Measurements from ENCODE around the gene NSD2.

Gene NSD2

GRCh38 chr4:1851575-1852410 lies 19.4 kb upstream of the NSD2 start:
- no peak overlapping the region for H3K4me3 ChIP-seq
- H3K4me1 ChIP-seq, result peaks cover 3% of the 10 kb centered on the region; the same call in 1 of the 2 replicates
- in situ Hi-C loops (cut with MboI; ENCODE audit: low sequenced_read_pairs), result no loop called here
- no peaks in the 10 kb centered on the region for H3K27me3 ChIP-seq (ENCODE audit: low read depth)
- H3K9me3 ChIP-seq, result no peaks in the 10 kb centered on the region
- peaks cover 24% of the 10 kb centered on the region for H3K36me3 ChIP-seq (replicated peaks)
- no peak for DNase-seq (ENCODE audit: low spot score in 2 of 2)

- H3K4me1 ChIP-seq, result peaks cover 3% of the 10 kb centered on the region; the same call in 1 of the 2 replicates
- DNase-seq (ENCODE audit: low spot score in 2 of 2), result no peak
- H3K4me3 ChIP-seq, result no peak overlapping the region
- no peaks in the 10 kb centered on the region for H3K27me3 ChIP-seq (ENCODE audit: low read depth)
- in situ Hi-C loops (cut with MboI; ENCODE audit: low sequenced_read_pairs), result no loop called here
- peaks cover 16% of the 10 kb centered on the region for H3K36me3 ChIP-seq (replicated peaks)
- H3K9me3 ChIP-seq, result no peaks in the 10 kb centered on the region
Measured at GRCh38 chr4:1852904-1853623, 18.1 kb upstream of the NSD2 start.

- in situ Hi-C loops (cut with MboI; ENCODE audit: low sequenced_read_pairs), result no loop called here
- peaks cover 3% of the 10 kb centered on the region; the same call in 1 of the 2 replicates for H3K4me1 ChIP-seq
- peak overlapping the region; percentile 76 for H3K4me3 ChIP-seq
- no peaks in the 10 kb centered on the region for H3K27me3 ChIP-seq (ENCODE audit: low read depth)
- H3K36me3 ChIP-seq (replicated peaks), result peaks cover 11% of the 10 kb centered on the region
- no peak for DNase-seq (ENCODE audit: low spot score in 2 of 2)
- no peaks in the 10 kb centered on the region for H3K9me3 ChIP-seq
Measured at GRCh38 chr4:1854752-1855151, 16.4 kb upstream of the NSD2 start.

GRCh38 chr4:1855333-1856070 lies 15.7 kb upstream of the NSD2 start:
- H3K9me3 ChIP-seq, result no peaks in the 10 kb centered on the region
- peak overlapping the region; percentile 76 for H3K4me3 ChIP-seq
- peaks cover 3% of the 10 kb centered on the region; the same call in 1 of the 2 replicates for H3K4me1 ChIP-seq
- no peak for DNase-seq (ENCODE audit: low spot score in 2 of 2)
- in situ Hi-C loops (cut with MboI; ENCODE audit: low sequenced_read_pairs), result no loop called here
- no peaks in the 10 kb centered on the region for H3K27me3 ChIP-seq (ENCODE audit: low read depth)
- peaks cover 11% of the 10 kb centered on the region for H3K36me3 ChIP-seq (replicated peaks)

GRCh38 chr4:1856071-1856942 lies 14.9 kb upstream of the NSD2 start, which contains the start of gene LETM1:
LETM1 (minus strand) TSS chr4:1856156; CDS start chr4:1855950, 206 bp downstream.
- Histone ChIP-seq H3K9me3 (no peaks in the 10 kb centered on the region), H3K36me3 (replicated peaks) (peaks cover 11% of the 10 kb centered on the region), H3K4me3 (peak within 1 kb of the TSS; percentile 76), H3K27me3 (ENCODE audit: low read depth) (no peaks in the 10 kb centered on the region), H3K4me1 (peaks cover 3% of the 10 kb centered on the region; the same call in 1 of the 2 replicates)
- in situ Hi-C loops (cut with MboI; ENCODE audit: low sequenced_read_pairs), result no loop called here
- peak; percentile 93 to 95 for DNase-seq (ENCODE audit: low spot score in 2 of 2)

- Histone ChIP-seq H3K9me3 (no peaks in the 10 kb centered on the region), H3K4me1 (peaks cover 3% of the 10 kb centered on the region; the same call in 1 of the 2 replicates), H3K4me3 (peak overlapping the region; percentile 76), H3K27me3 (ENCODE audit: low read depth) (no peaks in the 10 kb centered on the region), H3K36me3 (replicated peaks) (peaks cover 11% of the 10 kb centered on the region)
- DNase-seq (ENCODE audit: low spot score in 2 of 2), result peak in 1 of 2 experiments; percentile 39
- in situ Hi-C loops (cut with MboI; ENCODE audit: low sequenced_read_pairs), result no loop called here
Measured at GRCh38 chr4:1856943-1857699, 14.1 kb upstream of the NSD2 start.

GRCh38 chr4:1857931-1858330 lies 13.3 kb upstream of the NSD2 start:
- no peaks in the 10 kb centered on the region for H3K27me3 ChIP-seq (ENCODE audit: low read depth)
- peaks cover 11% of the 10 kb centered on the region for H3K36me3 ChIP-seq (replicated peaks)
- in situ Hi-C loops (cut with MboI; ENCODE audit: low sequenced_read_pairs), result no loop called here
- no peak overlapping the region for H3K4me3 ChIP-seq
- DNase-seq (ENCODE audit: low spot score in 2 of 2), result no peak
- H3K9me3 ChIP-seq, result no peaks in the 10 kb centered on the region
- peaks cover 3% of the 10 kb centered on the region; the same call in 1 of the 2 replicates for H3K4me1 ChIP-seq

- Histone ChIP-seq H3K36me3 (replicated peaks) (peaks cover 5% of the 10 kb centered on the region; the same call in 1 of the 2 replicates), H3K4me3 (no peak overlapping the region), H3K4me1 (peaks cover 3% of the 10 kb centered on the region; the same call in 1 of the 2 replicates), H3K27me3 (ENCODE audit: low read depth) (no peaks in the 10 kb centered on the region), H3K9me3 (no peaks in the 10 kb centered on the region)
- in situ Hi-C loops (cut with MboI; ENCODE audit: low sequenced_read_pairs), result no loop called here
- DNase-seq (ENCODE audit: low spot score in 2 of 2), result no peak
Measured at GRCh38 chr4:1859389-1859753, 11.8 kb upstream of the NSD2 start.

- H3K4me1 ChIP-seq, result no peaks in the 10 kb centered on the region
- H3K4me3 ChIP-seq, result no peak overlapping the region
- no peaks in the 10 kb centered on the region for H3K9me3 ChIP-seq
- no peaks in the 10 kb centered on the region for H3K27me3 ChIP-seq (ENCODE audit: low read depth)
- DNase-seq (ENCODE audit: low spot score in 2 of 2), result no peak
- H3K36me3 ChIP-seq (replicated peaks), result no peaks in the 10 kb centered on the region; the same call in 1 of the 2 replicates
- in situ Hi-C loops (cut with MboI; ENCODE audit: low sequenced_read_pairs), result no loop called here
Measured at GRCh38 chr4:1862055-1862911, 8.9 kb upstream of the NSD2 start.

GRCh38 chr4:1862961-1863296 lies 8.3 kb upstream of the NSD2 start:
- in situ Hi-C loops (cut with MboI; ENCODE audit: low sequenced_read_pairs), result no loop called here
- Histone ChIP-seq H3K27me3 (ENCODE audit: low read depth) (no peaks in the 10 kb centered on the region), H3K4me1 (no peaks in the 10 kb centered on the region), H3K36me3 (replicated peaks) (no peaks in the 10 kb centered on the region), H3K4me3 (no peak overlapping the region), H3K9me3 (no peaks in the 10 kb centered on the region)
- DNase-seq (ENCODE audit: low spot score in 2 of 2), result no peak

- Histone ChIP-seq H3K4me3 (no peak overlapping the region), H3K27me3 (ENCODE audit: low read depth) (no peaks in the 10 kb centered on the region), H3K4me1 (no peaks in the 10 kb centered on the region), H3K36me3 (replicated peaks) (no peaks in the 10 kb centered on the region), H3K9me3 (no peaks in the 10 kb centered on the region)
- no peak for DNase-seq (ENCODE audit: low spot score in 2 of 2)
- in situ Hi-C loops (cut with MboI; ENCODE audit: low sequenced_read_pairs), result no loop called here
Measured at GRCh38 chr4:1863297-1864033, 7.7 kb upstream of the NSD2 start.
